Measurements from ENCODE around the gene EIF2S1. TPM values are rescaled to one million over a fixed set of nuclear protein-coding genes. Genes with fewer than 3 reads are reported as not detected.
"Not testable (repeated sequence)": the region's sequence is repeated elsewhere in the genome, so short reads cannot be mapped to it uniquely, and the experiment has no call there.

Gene EIF2S1
- total RNA-seq, 1 donor from 2014 or later: 108 TPM

DNA sequence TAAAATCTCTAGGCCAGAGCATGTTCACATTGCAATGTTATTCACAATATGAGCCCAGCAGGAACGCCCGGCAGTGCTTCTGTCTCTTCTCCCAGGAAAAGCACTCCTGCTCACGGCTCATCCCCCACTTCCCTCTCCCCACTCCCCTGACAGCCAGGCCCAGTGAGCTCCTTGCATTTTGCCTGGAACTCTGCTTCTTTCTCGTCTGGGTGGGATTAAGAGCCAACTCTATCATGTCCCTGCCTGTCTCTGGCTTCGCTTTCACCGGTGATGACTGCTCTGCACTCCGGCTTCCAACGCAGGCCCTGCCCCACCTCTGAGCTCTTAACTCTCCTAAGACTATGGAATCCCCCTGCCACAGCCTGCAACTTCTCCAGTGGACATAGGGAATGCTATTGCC lies 49.3 kb downstream of the EIF2S1 start:
- DNase-seq (ENCODE audit: extremely low read depth, low read depth, low spot score): no peak

- DNase-seq (ENCODE audit: extremely low read depth, low read depth, low spot score): no peak
Observed at GRCh38 chr14:67410313-67410712, 50.2 kb downstream of the EIF2S1 start.

GRCh38 chr14:67411370-67411769 lies 51.2 kb downstream of the EIF2S1 start:
- DNase-seq (ENCODE audit: extremely low read depth, low read depth, low spot score): no peak

GRCh38 chr14:67411820-67412421 lies 51.8 kb downstream of the EIF2S1 start, which contains the start of gene PLEK2:
Gene PLEK2, minus strand, starts transcription at chr14:67412165. Its CDS starts 106 bp downstream, at chr14:67412059.
- no peak for DNase-seq (ENCODE audit: extremely low read depth, low read depth, low spot score)

- DNase-seq (ENCODE audit: extremely low read depth, low read depth, low spot score): peak; percentile 52
Observed at GRCh38 chr14:67413806-67414769, 54.0 kb downstream of the EIF2S1 start.

- not testable (repeated sequence) for DNase-seq (ENCODE audit: extremely low read depth, low read depth, low spot score)
Observed at GRCh38 chr14:67415610-67416009, 55.5 kb downstream of the EIF2S1 start.

DNA sequence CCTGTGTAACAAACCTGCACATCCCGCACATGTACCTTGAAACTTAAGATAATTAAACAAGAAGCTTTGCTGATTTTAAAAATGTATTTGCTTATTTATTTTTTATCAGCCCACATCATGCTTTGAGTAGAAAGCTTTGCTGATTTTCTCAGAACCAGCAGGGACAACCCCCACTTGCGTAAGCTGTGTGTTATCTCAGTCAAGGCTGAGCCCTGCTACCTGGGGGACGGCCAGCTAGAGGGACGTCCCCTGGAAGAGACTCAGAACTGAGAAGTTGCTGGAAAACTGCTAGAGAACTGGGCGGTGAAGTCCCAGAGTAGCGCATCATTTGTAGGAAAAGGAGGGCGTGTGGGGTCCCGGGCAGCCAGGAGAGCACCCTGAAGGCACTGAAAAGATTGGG lies 56.0 kb downstream of the EIF2S1 start:
- no peak for DNase-seq (ENCODE audit: extremely low read depth, low read depth, low spot score)

DNA sequence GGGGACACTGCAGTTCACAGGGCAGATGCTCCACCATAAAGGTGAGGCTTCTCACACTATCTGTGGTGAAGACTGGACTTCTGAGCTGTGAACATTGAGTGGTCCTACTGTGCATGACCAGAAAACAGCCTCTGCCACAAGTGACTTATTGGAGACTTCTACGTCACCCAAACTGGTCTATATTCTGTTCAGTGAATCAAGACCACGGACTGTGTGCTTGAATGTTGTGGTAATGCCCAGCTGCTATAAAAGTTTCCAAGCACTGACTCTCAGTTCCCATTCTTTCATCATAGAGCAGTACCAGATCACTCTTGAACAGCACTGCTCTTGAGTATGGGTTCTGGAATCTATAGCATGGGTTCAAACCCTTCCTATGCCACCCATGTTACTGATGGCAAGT lies 56.7 kb downstream of the EIF2S1 start:
- no peak for DNase-seq (ENCODE audit: extremely low read depth, low read depth, low spot score)

GRCh38 chr14:67417633-67418032 lies 57.5 kb downstream of the EIF2S1 start:
- DNase-seq (ENCODE audit: extremely low read depth, low read depth, low spot score): no peak

DNA sequence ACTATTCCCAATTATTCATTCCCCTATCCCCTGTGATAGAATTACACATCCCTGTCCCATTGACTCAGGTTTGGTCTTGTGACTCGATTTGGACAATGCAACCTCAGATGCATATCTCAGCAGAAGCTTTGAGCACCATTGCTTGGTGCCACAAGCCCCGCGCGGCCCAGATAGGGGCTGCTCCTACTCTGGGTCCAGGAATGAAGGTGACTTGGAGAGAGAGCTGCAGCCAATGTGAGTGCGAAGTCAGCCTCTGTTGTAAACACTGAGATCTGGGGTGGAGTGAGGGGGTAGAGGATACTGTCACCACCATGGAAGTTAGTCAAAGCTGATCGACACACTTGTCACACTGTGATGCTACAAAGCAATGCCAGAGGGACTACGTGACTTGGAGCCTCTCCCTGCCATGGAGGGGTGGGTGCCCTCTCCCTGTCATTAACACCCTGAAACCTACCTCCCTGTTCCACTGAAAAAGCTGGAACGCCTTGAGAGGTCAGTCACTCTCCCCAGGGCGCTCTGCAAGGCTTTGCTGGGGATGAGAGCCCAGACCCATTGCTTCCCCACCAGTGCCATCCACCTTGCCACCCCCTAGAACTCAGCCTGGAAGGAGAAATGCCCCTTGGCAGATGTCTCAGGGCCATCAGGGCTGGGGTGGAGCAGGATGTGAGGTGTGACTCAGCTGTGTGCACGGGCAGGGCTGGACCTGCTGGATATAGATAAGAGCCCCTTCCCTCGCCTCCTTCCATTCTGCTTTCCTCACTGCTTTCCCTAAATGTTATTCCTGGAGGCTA lies 58.5 kb downstream of the EIF2S1 start:
- DNase-seq (ENCODE audit: extremely low read depth, low read depth, low spot score): no peak

DNA sequence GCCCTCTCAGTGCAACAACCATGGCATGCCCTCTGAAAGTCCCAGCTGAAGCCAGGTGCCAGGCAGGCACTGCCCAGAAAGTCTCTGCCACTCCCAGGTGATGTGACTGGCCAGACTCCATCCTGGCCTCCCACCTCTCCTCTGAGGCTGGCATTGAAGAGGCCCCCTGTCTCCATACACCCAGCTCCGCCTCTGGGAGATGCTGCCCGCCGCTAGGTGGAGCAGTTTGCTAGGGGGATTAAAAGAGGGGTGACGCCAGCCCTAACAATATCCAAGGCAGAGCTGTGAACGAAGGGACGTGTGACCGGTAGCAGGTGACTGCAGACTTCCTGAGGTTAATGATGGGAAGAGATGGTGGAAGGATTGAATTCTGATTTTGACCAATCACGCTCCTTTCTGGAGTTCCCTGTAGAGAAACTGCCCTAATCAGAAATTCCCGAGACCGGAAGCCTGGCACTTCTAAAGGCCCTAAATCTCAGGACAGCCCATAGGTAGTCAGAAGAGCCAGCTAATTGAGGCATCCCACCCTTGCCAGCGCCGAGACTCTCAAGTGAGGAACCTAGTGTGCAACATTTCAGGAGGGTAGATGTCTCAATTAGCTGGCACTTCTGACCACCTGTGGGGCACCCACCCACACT lies 60.1 kb downstream of the EIF2S1 start:
- no peak for DNase-seq (ENCODE audit: extremely low read depth, low read depth, low spot score)

GRCh38 chr14:67421356-67422224 lies 61.5 kb downstream of the EIF2S1 start:
- no peak for DNase-seq (ENCODE audit: extremely low read depth, low read depth, low spot score)

DNA sequence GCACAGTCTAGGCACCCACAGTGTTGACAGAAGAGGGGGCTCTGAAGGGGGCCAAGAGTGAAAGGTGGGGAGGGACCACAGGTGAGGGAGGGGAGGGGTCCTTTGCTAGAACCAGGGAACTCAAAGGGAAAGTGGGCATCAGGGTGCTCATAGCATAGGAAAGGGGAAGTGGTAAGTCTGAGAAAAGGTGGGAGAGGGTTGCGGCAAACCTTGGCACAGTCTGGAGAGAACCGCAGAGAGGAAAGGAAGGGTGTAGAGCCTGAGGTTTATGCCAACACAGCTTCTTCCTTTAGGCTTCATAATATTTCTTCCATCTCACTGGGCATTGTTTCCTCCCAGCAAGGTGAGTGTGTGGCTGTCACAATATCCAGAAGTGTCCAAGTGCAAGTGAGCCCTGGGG lies 63.3 kb downstream of the EIF2S1 start:
- DNase-seq (ENCODE audit: extremely low read depth, low read depth, low spot score): no peak

GRCh38 chr14:67424539-67424938 lies 64.4 kb downstream of the EIF2S1 start:
- no peak for DNase-seq (ENCODE audit: extremely low read depth, low read depth, low spot score)

DNA sequence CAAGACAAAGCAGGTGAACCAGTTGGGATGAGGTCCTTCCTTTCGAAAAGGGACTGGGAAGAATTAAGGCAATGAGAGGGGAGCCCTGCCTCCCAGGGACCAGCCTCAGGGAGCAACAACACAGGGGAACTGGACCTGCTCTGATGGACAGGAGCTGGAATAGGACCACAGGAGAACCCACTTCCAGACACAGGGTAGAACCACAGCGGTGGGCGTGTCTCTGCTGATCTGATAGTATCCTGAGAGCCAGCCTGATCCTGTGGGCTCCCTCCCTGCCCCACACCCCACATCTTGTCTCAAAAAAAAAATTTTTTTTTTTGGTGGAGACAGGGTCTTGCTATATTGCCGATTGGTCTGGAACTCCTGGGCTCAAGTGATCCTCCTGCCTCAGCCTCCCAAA lies 65.5 kb downstream of the EIF2S1 start:
- no peak for DNase-seq (ENCODE audit: extremely low read depth, low read depth, low spot score)

- no peak for DNase-seq (ENCODE audit: extremely low read depth, low read depth, low spot score)
Observed at GRCh38 chr14:67426161-67426560, 66.0 kb downstream of the EIF2S1 start.

DNA sequence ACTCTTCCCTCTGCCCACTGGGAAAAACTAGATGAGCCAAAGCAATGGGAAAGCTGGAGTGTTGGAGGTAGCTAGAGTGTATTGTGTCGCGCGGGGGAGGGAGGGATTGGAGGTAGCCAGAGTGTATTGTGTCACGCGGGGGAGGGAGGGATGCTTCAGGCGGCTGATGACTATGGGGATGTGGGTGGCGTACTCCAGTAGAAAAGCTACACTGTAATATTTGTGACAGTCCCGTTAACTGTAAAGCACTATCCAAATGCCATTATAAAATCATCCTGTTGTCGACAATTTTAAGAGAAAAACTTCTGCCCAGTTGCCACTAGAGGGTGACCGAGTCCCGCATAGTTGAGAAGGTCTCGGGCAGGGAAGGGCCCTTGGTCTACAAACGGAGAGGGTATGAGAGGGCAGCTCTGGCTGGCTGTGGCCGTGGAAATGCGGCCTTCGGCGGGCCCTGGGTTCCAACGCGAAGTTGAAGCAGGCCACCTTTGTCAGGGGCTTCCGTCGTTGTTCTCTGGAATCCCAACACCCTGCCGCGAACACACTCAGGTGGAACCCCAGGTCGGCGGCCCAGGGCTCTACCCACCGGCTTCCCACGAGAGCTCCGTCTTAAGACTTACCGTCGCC lies 67.0 kb downstream of the EIF2S1 start:
- DNase-seq (ENCODE audit: extremely low read depth, low read depth, low spot score): peak; percentile 56

DNA sequence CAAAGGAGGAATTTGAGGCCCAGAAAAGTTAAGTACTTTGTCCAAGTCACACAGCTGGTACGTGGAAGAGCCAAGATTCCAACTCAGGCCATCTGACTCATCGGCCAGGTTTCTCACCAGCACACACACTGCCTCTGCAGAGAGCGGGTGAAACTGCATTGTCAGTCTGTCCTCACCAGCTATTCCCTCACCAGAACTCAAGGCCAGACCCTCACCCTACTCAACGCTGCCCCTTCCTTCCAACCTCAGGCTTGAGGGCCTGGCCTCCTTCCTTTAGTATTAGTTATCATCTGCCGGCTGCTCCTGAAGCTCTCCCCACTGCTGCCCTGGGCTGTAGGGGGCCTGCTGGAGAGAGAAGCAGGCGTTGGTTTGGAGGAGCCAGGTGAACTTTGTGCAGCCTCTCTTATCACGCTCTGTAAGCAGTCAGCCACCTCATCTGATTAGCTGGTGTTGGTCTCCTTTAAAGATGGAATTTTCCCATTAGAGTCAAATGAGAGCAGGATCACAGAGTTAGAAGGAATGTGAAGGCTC lies 68.4 kb downstream of the EIF2S1 start:
- no peak for DNase-seq (ENCODE audit: extremely low read depth, low read depth, low spot score)
